Hematopoietic multipotent progenitor cell treated with erythropoietin and hydrocortisone succinate and interleukin-3 and kit ligand, for 8 days (in vitro differentiated cells): ENCODE results near the gene CDC20B.

Source experiments
- DNase-seq: peaks from one replicate; pipeline ENCODE4 v3.0.0-alpha.2; 2015

CDC20B gene

GRCh38 chr5:55172937-55173686 lies at the start of gene CDC20B:
TSS of gene CDC20B (minus strand) at chr5:55173177. CDS start at chr5:55173000, 177 bp downstream.
- DNase-seq, result peak; percentile 57

GRCh38 chr5:55222092-55222984 lies 49.4 kb upstream of the CDC20B start:
- no peak for DNase-seq

GRCh38 chr5:55220433-55221185 lies 47.6 kb upstream of the CDC20B start:
- DNase-seq, result no peak

- DNase-seq, result no peak
Measured at GRCh38 chr5:55219770-55220169, 46.8 kb upstream of the CDC20B start.

- no peak for DNase-seq
Measured at GRCh38 chr5:55218967-55219366, 46.0 kb upstream of the CDC20B start.

- no peak for DNase-seq
Measured at GRCh38 chr5:55211184-55211874, 38.4 kb upstream of the CDC20B start.

- no peak for DNase-seq
Measured at GRCh38 chr5:55205001-55205400, 32.0 kb upstream of the CDC20B start.

- DNase-seq, result no peak
Measured at GRCh38 chr5:55191165-55191564, 18.2 kb upstream of the CDC20B start.

- DNase-seq, result no peak
Measured at GRCh38 chr5:55188656-55189540, 15.9 kb upstream of the CDC20B start.

- DNase-seq, result peak; percentile 45
Measured at GRCh38 chr5:55187370-55187769, 14.4 kb upstream of the CDC20B start.

- DNase-seq, result no peak
Measured at GRCh38 chr5:55180016-55180415, 7.0 kb upstream of the CDC20B start.

GRCh38 chr5:55177078-55177477 lies 4.1 kb upstream of the CDC20B start:
- DNase-seq, result no peak

GRCh38 chr5:55176176-55176818 lies 3.3 kb upstream of the CDC20B start:
- DNase-seq, result peak; percentile 65

GRCh38 chr5:55175781-55176175 lies 2.8 kb upstream of the CDC20B start:
- no peak for DNase-seq

- DNase-seq, result no peak
Measured at GRCh38 chr5:55173687-55174230, 782 bp upstream of the CDC20B start.

- peak; percentile 93 for DNase-seq
Measured at GRCh38 chr5:55172051-55172899, 702 bp downstream of the CDC20B start.

- no peak for DNase-seq
Measured at GRCh38 chr5:55171471-55171870, 1.5 kb downstream of the CDC20B start.

GRCh38 chr5:55162666-55163065 lies 10.3 kb downstream of the CDC20B start:
- no peak for DNase-seq

GRCh38 chr5:55160493-55161209 lies 12.3 kb downstream of the CDC20B start:
- DNase-seq, result no peak
